Measurements from ENCODE around the gene SCML1. TPM values are rescaled to one million over a fixed set of nuclear protein-coding genes. Genes with fewer than 3 reads are reported as not detected.

Gene SCML1
- total RNA-seq, 1 donor from 2014 or later: 6.3 TPM

- no peak for DNase-seq
Observed at GRCh38 chrX:17801431-17801830, 64.1 kb downstream of the SCML1 start.

- no peak for DNase-seq
Observed at GRCh38 chrX:17802756-17803155, 65.5 kb downstream of the SCML1 start.

GRCh38 chrX:17803449-17803848 is 66.2 kb downstream of the SCML1 start:
- DNase-seq: no peak

Other genes with a start within 250 kb of the SCML1 start
- gene RAI2, start 123.8 kb downstream of the SCML1 start, total RNA-seq: 2.2 and 2.4 TPM in 2 replicates